Glutamatergic neuron (in vitro differentiated cells): Measurements from ENCODE around the gene SMAD9. TPM values are rescaled to one million over a fixed set of nuclear protein-coding genes. Genes with fewer than 3 reads are reported as not detected.

Source experiments
- DNase-seq: peaks from one replicate; pipeline ENCODE4 v3.0.0; 2022
- H3K27ac Mint-ChIP-seq: one replicate; pipeline ENCODE4 v1.8.0; 2020; ENCODE audit warnings: mild to moderate bottlenecking, mixed read lengths, inconsistent platforms; ENCODE audit not compliant: unreplicated experiment
- H3K27me3 Mint-ChIP-seq: one replicate; pipeline ENCODE4 v1.8.0; 2020; ENCODE audit warnings: mild to moderate bottlenecking, moderate library complexity, mixed read lengths, inconsistent platforms; ENCODE audit not compliant: unreplicated experiment
- H3K36me3 Mint-ChIP-seq: one replicate; pipeline ENCODE4 v1.8.0; 2020; ENCODE audit warnings: mild to moderate bottlenecking, mixed read lengths, inconsistent platforms; ENCODE audit not compliant: unreplicated experiment
- H3K4me1 Mint-ChIP-seq: one replicate; pipeline ENCODE4 v1.8.0; 2020; ENCODE audit warnings: mild to moderate bottlenecking, low read depth, mixed read lengths, inconsistent platforms; ENCODE audit not compliant: unreplicated experiment
- H3K4me3 Mint-ChIP-seq: one replicate; pipeline ENCODE4 v1.8.0; 2020; ENCODE audit warnings: mild to moderate bottlenecking, mixed read lengths, inconsistent platforms; ENCODE audit not compliant: unreplicated experiment
- H3K9me3 Mint-ChIP-seq: one replicate; pipeline ENCODE4 v1.8.0; 2020; ENCODE audit warnings: mild to moderate bottlenecking, moderate library complexity, mixed read lengths, inconsistent platforms; ENCODE audit not compliant: unreplicated experiment
- total RNA-seq: library from RNA; stranded (reverse); fragmentation: NEBNext Ultra II Directional; extraction: Animal tissue kit (Norgen Biotek cat#: 25700); gene quantifications from one replicate; pipeline ENCODE4 v1.2.1, GENCODE V29; 2021; ENCODE audit not compliant: unreplicated experiment
- TF ChIP-seq, protein P1 (sequence below): fragments of 200-600 bp; sonication (generic); IDR thresholded peaks from one replicate; pipeline ENCODE4 v1.5.0; 2021; ENCODE audit not compliant: partially characterized antibody, unreplicated experiment

The SMAD9 gene
- total RNA-seq, 1 donor from 2014 or later: 43.6 TPM

DNA sequence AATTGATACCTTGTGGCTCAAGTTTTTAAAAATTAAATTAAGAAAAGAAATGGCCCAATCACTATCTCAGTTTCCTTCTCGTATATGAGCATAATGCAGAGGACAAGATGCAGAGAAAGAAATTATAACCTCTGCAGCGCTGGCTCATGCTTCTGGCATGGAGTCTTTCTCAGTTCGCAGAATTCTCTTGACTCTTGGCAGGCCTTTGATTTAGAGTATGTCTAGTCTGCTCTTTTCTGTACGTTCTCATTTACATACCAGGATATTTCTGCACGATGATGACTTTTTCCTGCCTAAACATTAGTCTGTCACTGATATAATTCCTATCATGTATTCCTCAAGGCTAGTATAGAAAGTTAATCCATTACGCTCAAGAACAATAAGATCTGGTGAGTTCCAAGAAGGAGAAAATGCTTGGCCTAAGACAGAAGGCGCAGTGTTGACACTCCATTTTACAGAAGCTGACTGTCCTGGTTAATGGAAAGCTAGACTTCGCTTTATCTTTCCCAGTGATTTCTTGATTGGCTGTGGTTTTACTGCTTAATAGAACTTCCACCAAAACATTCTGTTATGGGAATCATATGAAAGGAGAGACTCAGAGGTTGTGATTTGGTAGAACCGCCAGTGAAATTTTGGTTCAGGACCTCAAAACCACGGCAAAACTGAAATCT is 1.7 kb upstream of the SMAD9 start:
- no peak for DNase-seq
- H3K4me3 Mint-ChIP-seq: no peak overlapping the region
- H3K36me3 Mint-ChIP-seq: no peaks in the 10 kb centered on the region
- no peak overlapping the region for H3K27ac Mint-ChIP-seq
- H3K4me1 Mint-ChIP-seq: peaks cover 17% of the 10 kb centered on the region
- H3K27me3 Mint-ChIP-seq: peaks cover 13% of the 10 kb centered on the region
- H3K9me3 Mint-ChIP-seq: peaks cover 13% of the 10 kb centered on the region
- TF ChIP-seq, protein P1, sequence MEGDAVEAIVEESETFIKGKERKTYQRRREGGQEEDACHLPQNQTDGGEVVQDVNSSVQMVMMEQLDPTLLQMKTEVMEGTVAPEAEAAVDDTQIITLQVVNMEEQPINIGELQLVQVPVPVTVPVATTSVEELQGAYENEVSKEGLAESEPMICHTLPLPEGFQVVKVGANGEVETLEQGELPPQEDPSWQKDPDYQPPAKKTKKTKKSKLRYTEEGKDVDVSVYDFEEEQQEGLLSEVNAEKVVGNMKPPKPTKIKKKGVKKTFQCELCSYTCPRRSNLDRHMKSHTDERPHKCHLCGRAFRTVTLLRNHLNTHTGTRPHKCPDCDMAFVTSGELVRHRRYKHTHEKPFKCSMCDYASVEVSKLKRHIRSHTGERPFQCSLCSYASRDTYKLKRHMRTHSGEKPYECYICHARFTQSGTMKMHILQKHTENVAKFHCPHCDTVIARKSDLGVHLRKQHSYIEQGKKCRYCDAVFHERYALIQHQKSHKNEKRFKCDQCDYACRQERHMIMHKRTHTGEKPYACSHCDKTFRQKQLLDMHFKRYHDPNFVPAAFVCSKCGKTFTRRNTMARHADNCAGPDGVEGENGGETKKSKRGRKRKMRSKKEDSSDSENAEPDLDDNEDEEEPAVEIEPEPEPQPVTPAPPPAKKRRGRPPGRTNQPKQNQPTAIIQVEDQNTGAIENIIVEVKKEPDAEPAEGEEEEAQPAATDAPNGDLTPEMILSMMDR: no peak

DNA sequence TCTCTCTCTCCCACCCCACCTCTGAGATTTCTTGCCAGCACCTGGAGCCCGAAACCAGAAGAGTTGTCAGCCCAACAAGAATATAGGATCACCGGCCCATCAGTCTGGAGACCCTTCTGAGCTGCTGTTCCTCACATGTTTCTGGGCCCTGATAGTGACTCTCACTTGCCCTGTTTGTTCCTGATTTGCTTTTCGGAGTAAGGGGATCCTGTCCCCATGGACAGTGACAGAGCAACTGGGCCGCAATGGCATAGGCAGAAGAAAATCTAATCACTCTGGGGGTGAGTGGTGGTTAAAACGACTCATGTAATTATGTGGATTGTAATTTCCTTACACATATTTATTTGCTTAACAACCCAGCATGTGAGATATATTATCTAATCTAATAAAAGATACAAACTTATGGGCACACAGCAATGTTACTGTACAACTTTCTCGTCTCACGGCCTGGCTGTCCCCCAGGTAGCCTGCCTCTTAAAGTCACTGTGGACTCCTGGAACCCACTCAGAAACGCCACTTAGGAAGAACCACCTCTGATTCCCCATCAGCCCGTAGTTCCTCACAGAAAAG is 663 bp upstream of the SMAD9 start:
- Mint-ChIP-seq H3K27ac (peak overlapping the region; percentile 90), H3K4me1 (peaks cover 24% of the 10 kb centered on the region), H3K9me3 (peaks cover 13% of the 10 kb centered on the region), H3K36me3 (no peaks in the 10 kb centered on the region), H3K4me3 (peak overlapping the region; percentile 79), H3K27me3 (peaks cover 11% of the 10 kb centered on the region)
- TF ChIP-seq, protein P1: no peak
- DNase-seq: no peak

DNA sequence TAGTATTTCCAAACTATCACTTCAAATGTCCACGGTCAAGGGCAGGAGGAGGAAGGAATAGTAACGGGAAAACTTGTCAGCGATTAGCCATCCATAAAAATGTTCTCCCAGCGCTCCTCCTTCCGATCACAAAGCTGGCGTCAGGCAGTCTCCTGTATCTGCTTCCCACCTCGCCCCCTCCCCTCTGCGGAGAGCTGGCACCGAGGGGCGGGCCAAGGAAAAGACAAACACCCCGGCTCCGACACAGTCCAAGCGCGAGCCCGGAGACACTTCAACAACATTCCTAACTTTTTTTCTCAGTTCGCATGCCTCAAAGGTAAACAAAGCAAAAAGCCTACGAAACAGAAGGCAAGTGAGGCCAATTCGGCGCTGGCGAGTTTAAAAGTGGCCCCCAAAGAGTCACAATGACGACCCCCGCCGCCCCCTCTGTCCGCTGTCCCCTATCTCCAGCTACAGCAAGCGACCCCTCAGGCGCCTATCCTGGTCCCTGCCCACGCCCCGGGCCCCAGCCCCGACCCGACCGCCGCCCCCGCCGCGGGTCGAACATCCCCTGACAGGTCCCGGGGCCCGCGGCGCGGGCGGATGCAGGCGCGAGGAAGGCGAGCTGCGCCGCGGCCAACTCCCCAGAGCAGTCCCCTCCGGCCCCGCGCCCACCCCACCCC is 736 bp downstream of the SMAD9 start:
- Mint-ChIP-seq H3K4me1 (peaks cover 24% of the 10 kb centered on the region), H3K27ac (peak overlapping the region; percentile 93), H3K9me3 (peaks cover 10% of the 10 kb centered on the region), H3K4me3 (peak overlapping the region; percentile 89), H3K27me3 (peaks cover 11% of the 10 kb centered on the region), H3K36me3 (no peaks in the 10 kb centered on the region)
- TF ChIP-seq, protein P1: no peak
- peak; percentile 74 for DNase-seq

DNA sequence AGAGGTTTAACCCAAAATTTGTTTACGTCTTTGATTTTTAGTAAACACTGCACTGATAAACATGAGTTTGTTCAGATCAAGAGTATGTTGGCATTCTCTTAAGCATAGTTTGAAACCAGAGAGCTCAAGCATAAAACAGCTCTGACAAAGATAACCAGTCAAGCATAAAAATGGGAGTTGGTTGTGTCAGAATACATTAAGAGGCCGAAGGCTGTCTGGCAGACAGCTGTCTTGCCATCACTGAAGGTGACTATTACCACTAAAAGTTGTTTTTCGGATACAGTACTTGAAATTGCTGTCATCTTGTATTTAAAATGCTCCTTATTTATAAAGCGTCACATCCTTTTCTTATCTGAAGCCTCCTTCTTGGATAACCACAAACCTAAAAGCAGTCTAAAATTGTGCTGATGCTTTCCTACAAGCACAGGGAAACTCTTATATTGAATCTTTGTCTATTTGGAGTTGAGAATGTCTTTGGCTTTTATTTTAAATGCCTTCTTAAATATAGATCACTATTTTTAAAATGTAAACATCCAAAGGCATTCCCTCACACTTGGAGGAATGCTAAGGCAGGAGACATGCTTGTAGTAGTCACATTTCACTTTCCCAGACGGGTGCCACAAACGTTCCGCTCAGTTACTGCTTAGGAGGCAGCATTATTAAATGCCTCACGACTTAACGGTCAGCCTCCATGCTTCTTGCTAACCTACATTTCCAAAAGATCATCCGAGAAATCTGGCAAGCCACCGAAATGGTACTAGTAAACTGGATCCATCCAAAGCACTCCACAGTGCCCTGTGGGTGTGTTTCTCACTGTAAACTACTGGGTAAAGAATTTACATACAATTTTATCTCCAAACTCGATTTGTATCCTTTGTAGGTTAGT is 1.5 kb downstream of the SMAD9 start:
- TF ChIP-seq, protein P1: no peak
- Mint-ChIP-seq H3K4me1 (peaks cover 28% of the 10 kb centered on the region), H3K36me3 (no peaks in the 10 kb centered on the region), H3K9me3 (peaks cover 10% of the 10 kb centered on the region), H3K27ac (peak overlapping the region; percentile 93), H3K4me3 (peak overlapping the region; percentile 89), H3K27me3 (peaks cover 11% of the 10 kb centered on the region)
- DNase-seq: no peak
